Caco-2 (cell line): ENCODE results near the gene A2M. TPM values are rescaled to one million over a fixed set of nuclear protein-coding genes. Genes with fewer than 3 reads are reported as not detected.

Source experiments
- BruUV-seq: library from RNA; stranded (reverse); fragments of 400-500 nt; replicated peaks from 2 replicates; lab custom pipeline; 2021; lab: Mats Ljungman, UMichigan
- CTCF ChIA-PET: fragments of 300-600 bp; sonication (Branson Sonifier 250); formaldehyde crosslinking; loops from one replicate; lab custom pipeline; 2022; ENCODE audit warnings: antibody characterized with exemption; lab: Charles Lee
- POLR2A ChIA-PET: fragments of 300-600 bp; sonication (Branson Sonifier 250); formaldehyde crosslinking; loops from one replicate; lab custom pipeline; 2022; ENCODE audit warnings: antibody characterized with exemption; lab: Charles Lee
- DNase-seq, 2 experiments: peaks; one replicate each; pipeline versions ENCODE4 v3.0.0 to v3.0.0-alpha.2; 2020 to 2022
- H3K27me3 ChIP-seq: replicated peaks from 2 replicates; pipeline ENCODE4 v1.6.0; 2011; ENCODE audit warnings: low read length; ENCODE audit not compliant: control insufficient read depth, insufficient read depth
- H3K36me3 ChIP-seq: 2 replicates; pipeline ENCODE4 v1.5.1; 2011; ENCODE audit warnings: low read length; ENCODE audit not compliant: control insufficient read depth, insufficient read depth
- H3K4me1 ChIP-seq: fragments of 250-450 bp; sonication (Bioruptor Pico); 2 replicates; pipeline ENCODE4 v1.5.1; 2020; ENCODE audit warnings: mild to moderate bottlenecking
- H3K4me3 ChIP-seq: 2 replicates; pipeline ENCODE4 v1.5.1; 2011; ENCODE audit warnings: low read depth, mild to moderate bottlenecking, control low read depth, low read length
- H3K9me3 ChIP-seq: fragments of 250-450 bp; sonication (Bioruptor Pico); 2 replicates; pipeline ENCODE4 v1.5.1; 2020; ENCODE audit warnings: mild to moderate bottlenecking, moderate library complexity
- H3K27ac Mint-ChIP-seq: one replicate; pipeline ENCODE4 v1.8.0; 2022; ENCODE audit warnings: mixed read lengths; ENCODE audit not compliant: unreplicated experiment
- H3K27me3 Mint-ChIP-seq: one replicate; pipeline ENCODE4 v1.8.0; 2022; ENCODE audit warnings: mixed read lengths; ENCODE audit not compliant: insufficient read depth, unreplicated experiment
- H3K36me3 Mint-ChIP-seq: one replicate; pipeline ENCODE4 v1.8.0; 2022; ENCODE audit warnings: mild to moderate bottlenecking, mixed read lengths; ENCODE audit not compliant: insufficient read depth, unreplicated experiment
- H3K4me1 Mint-ChIP-seq: one replicate; pipeline ENCODE4 v1.8.0; 2022; ENCODE audit warnings: low read depth, mixed read lengths; ENCODE audit not compliant: unreplicated experiment
- H3K4me3 Mint-ChIP-seq: one replicate; pipeline ENCODE4 v1.8.0; 2022; ENCODE audit warnings: mild to moderate bottlenecking, moderate library complexity, mixed read lengths; ENCODE audit not compliant: unreplicated experiment
- H3K9me3 Mint-ChIP-seq: one replicate; pipeline ENCODE4 v1.8.0; 2022; ENCODE audit warnings: mixed read lengths; ENCODE audit not compliant: unreplicated experiment
- CTCF ChIP-seq, 2 experiments: fragments of 200-600 bp in 1 of 2; IDR thresholded peaks; 1 replicate in 1 of 2; 2 replicates in 1 of 2; pipeline versions ENCODE4 v1.5.1 to v1.8.0; 2011 to 2022; ENCODE audit warnings: antibody characterized with exemption in 1 of 2, control low read depth in 1 of 2, inconsistent platforms in 1 of 2, low read depth in 1 of 2, low read length in 1 of 2, mild to moderate bottlenecking in 1 of 2, moderate library complexity in 1 of 2; ENCODE audit not compliant: insufficient read depth in 1 of 2, severe bottlenecking in 1 of 2, unreplicated experiment in 1 of 2
- intact Hi-C: fragments of 100-400 bp; cut with micrococcal nuclease; formaldehyde crosslinking; loops from one replicate; pipeline ENCODE4 v1.10.0; 2022; ENCODE audit not compliant: unreplicated experiment
- total RNA-seq: library from RNA; stranded (reverse); gene quantifications from 2 replicates; pipeline ENCODE4 v1.2.3, GENCODE V29; 2022

A2M gene
- total RNA-seq, 1 experiment from 2014 or later = 1.00 TPM

GRCh38 chr12:9090220-9090619 lies 25.5 kb downstream of the A2M start:
- no peaks in the 10 kb centered on the region; the same call in 1 of the 2 replicates for H3K27me3 ChIP-seq
- no peak for TF ChIP-seq CTCF (IDR thresholded peaks at IDR 0.05; ENCODE audit: insufficient read depth in 1 of 2, low read depth in 1 of 2, low read length in 1 of 2, severe bottlenecking in 1 of 2, unreplicated experiment in 1 of 2)
- H3K4me1 ChIP-seq = no peaks in the 10 kb centered on the region
- no peaks in the 10 kb centered on the region for H3K4me1 Mint-ChIP-seq
- no TSS peak for BruUV-seq
- no peak for DNase-seq
- CTCF ChIA-PET = no interaction called here
- peaks cover 6% of the 10 kb centered on the region for H3K9me3 Mint-ChIP-seq
- H3K27ac Mint-ChIP-seq = no peak overlapping the region
- H3K4me3 Mint-ChIP-seq = no peak overlapping the region
- no peaks in the 10 kb centered on the region for H3K36me3 ChIP-seq
- no peaks in the 10 kb centered on the region for H3K36me3 Mint-ChIP-seq
- peaks cover under 1% of the 10 kb centered on the region; the same call in 1 of the 2 replicates for H3K9me3 ChIP-seq
- POLR2A ChIA-PET = no interaction called here
- no peak overlapping the region for H3K4me3 ChIP-seq
- intact Hi-C loops = no loop called here
- H3K27me3 Mint-ChIP-seq = no peaks in the 10 kb centered on the region

GRCh38 chr12:9087087-9087835 lies 28.5 kb downstream of the A2M start:
- Mint-ChIP-seq H3K36me3 (no peaks in the 10 kb centered on the region), H3K4me1 (no peaks in the 10 kb centered on the region), H3K27ac (no peak overlapping the region), H3K4me3 (no peak overlapping the region), H3K9me3 (peaks cover 30% of the 10 kb centered on the region), H3K27me3 (no peaks in the 10 kb centered on the region)
- intact Hi-C loops = no loop called here
- POLR2A ChIA-PET = no interaction called here
- Histone ChIP-seq H3K27me3 (no peaks in the 10 kb centered on the region; the same call in 1 of the 2 replicates), H3K36me3 (no peaks in the 10 kb centered on the region), H3K9me3 (peaks cover 16% of the 10 kb centered on the region), H3K4me1 (no peaks in the 10 kb centered on the region), H3K4me3 (no peak overlapping the region)
- TF ChIP-seq CTCF (IDR thresholded peaks at IDR 0.05; ENCODE audit: insufficient read depth in 1 of 2, low read depth in 1 of 2, low read length in 1 of 2, severe bottlenecking in 1 of 2, unreplicated experiment in 1 of 2) = no peak
- BruUV-seq = no TSS peak
- CTCF ChIA-PET = no interaction called here
- DNase-seq = no peak

- ChIA-PET POLR2A (no interaction called here), CTCF (no interaction called here)
- H3K9me3 ChIP-seq = peaks cover 16% of the 10 kb centered on the region
- no peak for DNase-seq
- no peaks in the 10 kb centered on the region; the same call in 1 of the 2 replicates for H3K27me3 ChIP-seq
- Mint-ChIP-seq H3K4me3 (no peak overlapping the region), H3K9me3 (peaks cover 30% of the 10 kb centered on the region), H3K36me3 (no peaks in the 10 kb centered on the region), H3K27ac (no peak overlapping the region), H3K27me3 (no peaks in the 10 kb centered on the region), H3K4me1 (no peaks in the 10 kb centered on the region)
- BruUV-seq = no TSS peak
- intact Hi-C loops = no loop called here
- no peak overlapping the region for H3K4me3 ChIP-seq
- no peaks in the 10 kb centered on the region for H3K36me3 ChIP-seq
- H3K4me1 ChIP-seq = no peaks in the 10 kb centered on the region
- TF ChIP-seq CTCF (IDR thresholded peaks at IDR 0.05; ENCODE audit: insufficient read depth in 1 of 2, low read depth in 1 of 2, low read length in 1 of 2, severe bottlenecking in 1 of 2, unreplicated experiment in 1 of 2) = no peak
These were observed 29.6 kb downstream of the A2M start for GRCh38 chr12:9086087-9086486.
